Measurements from ENCODE around the gene CARS2. TPM values are rescaled to one million over a fixed set of nuclear protein-coding genes. Genes with fewer than 3 reads are reported as not detected.

Gene CARS2
- total and polyA plus RNA-seq, 2 experiments from 2014 or later, result 75.7 to 96.7 TPM

- TF ChIP-seq EZH2 (IDR thresholded peaks at IDR 0.05; ENCODE audit: insufficient read depth, poor library complexity, severe bottlenecking) (no peak), EZH2phosphoT487 (IDR thresholded peaks at IDR 0.05; ENCODE audit: insufficient read depth, low read depth) (no peak)
- peak overlapping the region; percentile 85 for H3K4me2 ChIP-seq (ENCODE audit: unreplicated experiment)
- in situ Hi-C loops (cut with MboI), result no loop called here
- peaks cover 55% of the 10 kb centered on the region for H3K79me2 ChIP-seq (ENCODE audit: insufficient read depth)
- peak overlapping the region; percentile 98 for H2AFZ ChIP-seq
- H3K27ac ChIP-seq, result peak overlapping the region; percentile 93
- H3K36me3 ChIP-seq (ENCODE audit: low read depth), result no peaks in the 10 kb centered on the region
- peak; percentile 94 for DNase-seq
- H3K9me3 ChIP-seq (ENCODE audit: low read depth), result no peaks in the 10 kb centered on the region
- WGBS, 2 experiments (ENCODE audit: low coverage in 1 of 2, low lambda C conversion rate in 2 of 2, missing lambda C conversion rate in 2 of 2), result 11% methylated on average over 30 to 34 of the region's 37 CpGs
- H4K20me1 ChIP-seq (ENCODE audit: insufficient read depth), result peaks cover 11% of the 10 kb centered on the region
- no peaks in the 10 kb centered on the region for H3K27me3 ChIP-seq (replicated peaks; ENCODE audit: insufficient read depth)
- peak overlapping the region; percentile 94 for H3K9ac ChIP-seq
- H3K9me2 ChIP-seq (ENCODE audit: insufficient read depth), result no peaks in the 10 kb centered on the region
- peaks cover 22% of the 10 kb centered on the region for H3K4me1 ChIP-seq (ENCODE audit: insufficient read depth)
- H3K4me3 ChIP-seq, result peak overlapping the region; percentile 81
- H3F3A ChIP-seq (ENCODE audit: insufficient read depth), result peaks cover 16% of the 10 kb centered on the region; the same call in 1 of the 2 replicates
These were observed 89.5 kb downstream of the CARS2 start for GRCh38 chr13:110616103-110617101.

GRCh38 chr13:110615322-110616102 lies 90.4 kb downstream of the CARS2 start, which contains the start of gene NAXD:
TSS of gene NAXD (plus strand) at chr13:110615545. CDS start at chr13:110615602, 57 bp downstream.
- H3K27ac ChIP-seq, result peak within 1 kb of the TSS; percentile 93
- H3K4me2 ChIP-seq (ENCODE audit: unreplicated experiment), result peak within 1 kb of the TSS; percentile 85
- WGBS, 2 experiments (ENCODE audit: low coverage in 1 of 2, low lambda C conversion rate in 2 of 2, missing lambda C conversion rate in 2 of 2), result 1 to 2% methylated on average over 47 to 89 of the region's 95 CpGs
- H3F3A ChIP-seq (ENCODE audit: insufficient read depth), result peaks cover 16% of the 10 kb centered on the region; the same call in 1 of the 2 replicates
- TF ChIP-seq EZH2phosphoT487 (IDR thresholded peaks at IDR 0.05; ENCODE audit: insufficient read depth, low read depth), result no peak
- no peak for TF ChIP-seq EZH2 (IDR thresholded peaks at IDR 0.05; ENCODE audit: insufficient read depth, poor library complexity, severe bottlenecking)
- H2AFZ ChIP-seq, result peak within 1 kb of the TSS; percentile 98
- peaks cover 22% of the 10 kb centered on the region for H3K4me1 ChIP-seq (ENCODE audit: insufficient read depth)
- peak; percentile 95 for DNase-seq
- H3K4me3 ChIP-seq, result peak within 1 kb of the TSS; percentile 81
- no peaks in the 10 kb centered on the region for H3K9me3 ChIP-seq (ENCODE audit: low read depth)
- H3K9ac ChIP-seq, result peak within 1 kb of the TSS; percentile 94
- H3K27me3 ChIP-seq (replicated peaks; ENCODE audit: insufficient read depth), result no peaks in the 10 kb centered on the region
- H3K36me3 ChIP-seq (ENCODE audit: low read depth), result no peaks in the 10 kb centered on the region
- H3K9me2 ChIP-seq (ENCODE audit: insufficient read depth), result no peaks in the 10 kb centered on the region
- peaks cover 46% of the 10 kb centered on the region for H3K79me2 ChIP-seq (ENCODE audit: insufficient read depth)
- in situ Hi-C loops (cut with MboI), result no loop called here
- peaks cover 11% of the 10 kb centered on the region for H4K20me1 ChIP-seq (ENCODE audit: insufficient read depth)

- TF ChIP-seq EZH2phosphoT487 (IDR thresholded peaks at IDR 0.05; ENCODE audit: insufficient read depth, low read depth) (no peak), EZH2 (IDR thresholded peaks at IDR 0.05; ENCODE audit: insufficient read depth, poor library complexity, severe bottlenecking) (no peak)
- no peak for DNase-seq
- Histone ChIP-seq H3K9ac (peak overlapping the region; percentile 94), H3K9me2 (ENCODE audit: insufficient read depth) (no peaks in the 10 kb centered on the region), H3K9me3 (ENCODE audit: low read depth) (no peaks in the 10 kb centered on the region), H2AFZ (peak overlapping the region; percentile 98), H3K27me3 (replicated peaks; ENCODE audit: insufficient read depth) (no peaks in the 10 kb centered on the region), H3K36me3 (ENCODE audit: low read depth) (no peaks in the 10 kb centered on the region), H3K79me2 (ENCODE audit: insufficient read depth) (peaks cover 41% of the 10 kb centered on the region), H3K27ac (peak overlapping the region; percentile 93), H3K4me1 (ENCODE audit: insufficient read depth) (peaks cover 22% of the 10 kb centered on the region), H3F3A (ENCODE audit: insufficient read depth) (peaks cover 16% of the 10 kb centered on the region; the same call in 1 of the 2 replicates), H3K4me3 (peak overlapping the region; percentile 81), H3K4me2 (ENCODE audit: unreplicated experiment) (peak overlapping the region; percentile 85), H4K20me1 (ENCODE audit: insufficient read depth) (peaks cover 10% of the 10 kb centered on the region)
- in situ Hi-C loops (cut with MboI), result no loop called here
- 79% methylated on average over 10 to 11 of the region's 11 CpGs for WGBS, 2 experiments (ENCODE audit: low coverage in 1 of 2, low lambda C conversion rate in 2 of 2, missing lambda C conversion rate in 2 of 2)
These were observed 91.0 kb downstream of the CARS2 start for GRCh38 chr13:110615005-110615321.

GRCh38 chr13:110610955-110611595 lies 94.8 kb downstream of the CARS2 start:
- in situ Hi-C loops (cut with MboI), result no loop called here
- peaks cover 2% of the 10 kb centered on the region; the same call in 1 of the 2 replicates for H3K79me2 ChIP-seq (ENCODE audit: insufficient read depth)
- no peaks in the 10 kb centered on the region for H3F3A ChIP-seq (ENCODE audit: insufficient read depth)
- no peaks in the 10 kb centered on the region for H3K9me2 ChIP-seq (ENCODE audit: insufficient read depth)
- no peak overlapping the region for H3K4me3 ChIP-seq
- 66 to 75% methylated on average over 12 of the region's 12 CpGs for WGBS, 2 experiments (ENCODE audit: low coverage in 1 of 2, low lambda C conversion rate in 2 of 2, missing lambda C conversion rate in 2 of 2)
- no peak for TF ChIP-seq EZH2 (IDR thresholded peaks at IDR 0.05; ENCODE audit: insufficient read depth, poor library complexity, severe bottlenecking)
- TF ChIP-seq EZH2phosphoT487 (IDR thresholded peaks at IDR 0.05; ENCODE audit: insufficient read depth, low read depth), result no peak
- no peaks in the 10 kb centered on the region for H4K20me1 ChIP-seq (ENCODE audit: insufficient read depth)
- H3K36me3 ChIP-seq (ENCODE audit: low read depth), result no peaks in the 10 kb centered on the region
- H3K27ac ChIP-seq, result no peak overlapping the region
- no peaks in the 10 kb centered on the region for H3K27me3 ChIP-seq (replicated peaks; ENCODE audit: insufficient read depth)
- peak; percentile 17 for DNase-seq
- 0 out of 2 replicates have a peak, but pooled peaks cover 3% of the 10 kb centered on the region for H3K4me1 ChIP-seq (ENCODE audit: insufficient read depth)
- no peaks in the 10 kb centered on the region for H3K9me3 ChIP-seq (ENCODE audit: low read depth)
- H3K9ac ChIP-seq, result no peak overlapping the region
- no peak overlapping the region for H3K4me2 ChIP-seq (ENCODE audit: unreplicated experiment)
- H2AFZ ChIP-seq, result no peak overlapping the region
